IMR-90 (cell line): ENCODE data around the gene ARHGAP10.

Source experiments
- BHLHE40 ChIP-seq: fragments of 150-350 bp; IDR thresholded peaks from 2 replicates; pipeline ENCODE4 v1.6.1; 2016; ENCODE audit warnings: mild to moderate bottlenecking, low read depth, low read length
- CEBPB ChIP-seq: IDR thresholded peaks from 2 replicates; pipeline ENCODE4 v1.6.1; 2012; ENCODE audit warnings: low read depth, low read length, improper control_type of control experiment
- CHD1 ChIP-seq: IDR thresholded peaks from 2 replicates; pipeline ENCODE4 v1.6.1; 2012; ENCODE audit warnings: low read depth, low read length, improper control_type of control experiment
- CTCF ChIP-seq: conservative IDR thresholded peaks from 2 replicates; pipeline ENCODE4 v1.5.1; 2012; ENCODE audit warnings: mild to moderate bottlenecking, low read depth, low read length, improper control_type of control experiment
- MAZ ChIP-seq: IDR thresholded peaks from 2 replicates; pipeline ENCODE4 v1.6.1; 2012; ENCODE audit warnings: low read depth, mild to moderate bottlenecking, low read length, improper control_type of control experiment, moderate library complexity, borderline replicate concordance
- MXI1 ChIP-seq: IDR thresholded peaks from 2 replicates; pipeline ENCODE4 v1.6.1; 2012; ENCODE audit warnings: low read depth, mild to moderate bottlenecking, low read length, moderate library complexity, borderline replicate concordance
- POLR2A ChIP-seq: IDR thresholded peaks from 2 replicates; pipeline ENCODE4 v1.6.1; 2012; ENCODE audit warnings: mild to moderate bottlenecking, low read depth, low read length
- RAD21 ChIP-seq: IDR thresholded peaks from 2 replicates; pipeline ENCODE4 v1.6.1; 2012; ENCODE audit warnings: low read length, improper control_type of control experiment
- RCOR1 ChIP-seq: IDR thresholded peaks from 2 replicates; pipeline ENCODE4 v1.6.1; 2012; ENCODE audit warnings: mild to moderate bottlenecking, low read length, improper control_type of control experiment; ENCODE audit not compliant: insufficient replicate concordance
- RFX5 ChIP-seq: IDR thresholded peaks from 2 replicates; pipeline ENCODE4 v1.8.0; 2012; ENCODE audit warnings: low read depth, mild to moderate bottlenecking, low read length, moderate library complexity
- SMC3 ChIP-seq: fragments of 150-350 bp; IDR thresholded peaks from 2 replicates; pipeline ENCODE4 v1.6.1; 2016; ENCODE audit warnings: low read depth, mild to moderate bottlenecking, antibody characterized with exemption, low read length, moderate library complexity
- USF2 ChIP-seq: fragments of 150-350 bp; IDR thresholded peaks from 2 replicates; pipeline ENCODE4 v1.6.1; 2017; ENCODE audit warnings: mild to moderate bottlenecking, antibody characterized with exemption, low read length, low read depth

- TF ChIP-seq SMC3 (no peak), POLR2A (no peak), CTCF (no peak), CEBPB (no peak), RAD21 (no peak), USF2 (no peak), MAZ (no peak), MXI1 (no peak), CHD1 (no peak), RCOR1 (no peak), RFX5 (no peak), BHLHE40 (no peak)
These were observed 789 bp downstream of the ARHGAP10 start for GRCh38 chr4:147732518-147733235.
